Loucy (cell line): ENCODE measurements around the gene TPRA1.

Experiments used
- CTCF ChIP-seq: fragments of 200-600 bp; sonication (generic); conservative IDR thresholded peaks from 2 replicates; pipeline ENCODE4 v1.5.1; 2014; ENCODE audit warnings: mild to moderate bottlenecking, antibody characterized with exemption, low read length
- EZH2phosphoT487 ChIP-seq: fragments of 200-600 bp; IDR thresholded peaks from 2 replicates; pipeline ENCODE4 v1.6.1; 2018; ENCODE audit warnings: antibody characterized with exemption, mild to moderate bottlenecking, moderate library complexity, borderline replicate concordance

- TF ChIP-seq CTCF (no peak), EZH2phosphoT487 (no peak)
Measured at GRCh38 chr3:127604035-127604434, 13.5 kb upstream of the TPRA1 start.
